SK-N-SH treated with all-trans-retinoic acid at 6 μM for 48 hours (cell line): ENCODE results near the gene QPRT.
"Not testable (repeated sequence)": the region's sequence is repeated elsewhere in the genome, so short reads cannot be mapped to it uniquely, and the experiment has no call there.

ENCODE experiments used
- ATAC-seq: fragments of 200-7000 bp; cut with Tn5 transposase; 3 replicates; pipeline ENCODE4 v1.9.1; 2020; ENCODE audit warnings: mild to moderate bottlenecking, moderate library complexity
- ARNTL ChIP-seq: fragments of 450-650 bp; formaldehyde crosslinking; IDR thresholded peaks from 2 replicates; pipeline ENCODE4 v1.5.0; 2020; ENCODE audit warnings: low read depth, mild to moderate bottlenecking, moderate library complexity, borderline replicate concordance
- BACH2 ChIP-seq: fragments of 250-450 bp; sonication (Bioruptor Pico); IDR thresholded peaks from 2 replicates; pipeline ENCODE4 v1.9.0; 2021; ENCODE audit warnings: mild to moderate bottlenecking, borderline replicate concordance
- CSDC2 ChIP-seq: fragments of 250-450 bp; sonication (Bioruptor Pico); IDR thresholded peaks from 2 replicates; pipeline ENCODE4 v1.5.0; 2020; ENCODE audit warnings: mild to moderate bottlenecking, moderate library complexity
- CSRNP3 ChIP-seq: fragments of 250-450 bp; sonication (Bioruptor Pico); IDR thresholded peaks from 2 replicates; pipeline ENCODE4 v1.5.1; 2021; ENCODE audit warnings: mild to moderate bottlenecking, moderate library complexity
- ESRRG ChIP-seq: fragments of 250-450 bp; sonication (Bioruptor Pico); IDR thresholded peaks from 2 replicates; pipeline ENCODE4 v1.6.1; 2021; ENCODE audit warnings: mild to moderate bottlenecking
- GLIS3 ChIP-seq: fragments of 250-450 bp; sonication (Bioruptor Pico); IDR thresholded peaks from 2 replicates; pipeline ENCODE4 v1.5.0; 2020; ENCODE audit warnings: mild to moderate bottlenecking, moderate library complexity
- ISL1 ChIP-seq: fragments of 250-450 bp; sonication (Bioruptor Pico); IDR thresholded peaks from 2 replicates; pipeline ENCODE4 v2.1.2; 2022; ENCODE audit warnings: mild to moderate bottlenecking, moderate library complexity
- OSR1 ChIP-seq: fragments of 250-450 bp; sonication (Bioruptor Pico); IDR thresholded peaks from 2 replicates; pipeline ENCODE4 v1.8.0; 2022; ENCODE audit warnings: moderate library complexity, mild to moderate bottlenecking, inconsistent platforms
- PPARA ChIP-seq: fragments of 250-450 bp; sonication (Bioruptor Pico); IDR thresholded peaks from 2 replicates; pipeline ENCODE4 v1.5.0; 2020; ENCODE audit warnings: mild to moderate bottlenecking, borderline replicate concordance
- RARB ChIP-seq: fragments of 250-450 bp; sonication (Bioruptor Pico); IDR thresholded peaks from 2 replicates; pipeline ENCODE4 v1.8.0; 2021; ENCODE audit warnings: mild to moderate bottlenecking, moderate library complexity
- SNAI2 ChIP-seq: fragments of 250-450 bp; sonication (Bioruptor Pico); IDR thresholded peaks from 2 replicates; pipeline ENCODE4 v1.5.0; 2020; ENCODE audit warnings: mild to moderate bottlenecking, moderate library complexity
- TCF4 ChIP-seq: fragments of 250-450 bp; sonication (Bioruptor Pico); IDR thresholded peaks from 2 replicates; pipeline ENCODE4 v1.8.0; 2021; ENCODE audit warnings: mild to moderate bottlenecking, moderate library complexity, borderline replicate concordance
- TOX ChIP-seq: fragments of 250-450 bp; sonication (Bioruptor Pico); IDR thresholded peaks from 2 replicates; pipeline ENCODE4 v1.8.0; 2021; ENCODE audit warnings: mild to moderate bottlenecking, moderate library complexity, borderline replicate concordance
- TSHZ2 ChIP-seq: fragments of 250-450 bp; sonication (Bioruptor Pico); IDR thresholded peaks from 2 replicates; pipeline ENCODE4 v1.5.0; 2020; ENCODE audit warnings: mild to moderate bottlenecking, moderate library complexity
- ZC3H10 ChIP-seq: fragments of 250-450 bp; sonication (Bioruptor Pico); IDR thresholded peaks from 2 replicates; pipeline ENCODE4 v1.5.1; 2021; ENCODE audit warnings: mild to moderate bottlenecking, moderate library complexity
- ZFP3 ChIP-seq: fragments of 250-450 bp; sonication (Bioruptor Pico); IDR thresholded peaks from 2 replicates; pipeline ENCODE4 v1.5.0; 2020; ENCODE audit warnings: mild to moderate bottlenecking, moderate library complexity
- ZFP30 ChIP-seq: fragments of 450-650 bp; formaldehyde crosslinking; IDR thresholded peaks from 2 replicates; pipeline ENCODE4 v1.5.0; 2022; ENCODE audit warnings: mild to moderate bottlenecking, moderate library complexity
- ZNF565 ChIP-seq: fragments of 450-650 bp; formaldehyde crosslinking; conservative IDR thresholded peaks from 2 replicates; pipeline ENCODE4 v1.5.0; 2020; ENCODE audit warnings: low read depth, mild to moderate bottlenecking, moderate library complexity
- ZNF70 ChIP-seq: fragments of 450-650 bp; formaldehyde crosslinking; IDR thresholded peaks from 2 replicates; pipeline ENCODE4 v1.5.0; 2020; ENCODE audit warnings: mild to moderate bottlenecking, moderate library complexity
- ZNF8 ChIP-seq: fragments of 450-650 bp; formaldehyde crosslinking; IDR thresholded peaks from 2 replicates; pipeline ENCODE4 v1.5.0; 2020; ENCODE audit warnings: mild to moderate bottlenecking, moderate library complexity
- TF ChIP-seq, protein P1 (sequence below): fragments of 250-450 bp; sonication (Bioruptor Pico); IDR thresholded peaks from 2 replicates; pipeline ENCODE4 v1.8.0; 2021; ENCODE audit warnings: low read depth, mild to moderate bottlenecking, moderate library complexity, borderline replicate concordance
- TF ChIP-seq, protein P2 (sequence below): fragments of 250-450 bp; sonication (Bioruptor Pico); IDR thresholded peaks from 2 replicates; pipeline ENCODE4 v1.8.0; 2020; ENCODE audit warnings: mild to moderate bottlenecking, moderate library complexity, borderline replicate concordance

QPRT gene

DNA sequence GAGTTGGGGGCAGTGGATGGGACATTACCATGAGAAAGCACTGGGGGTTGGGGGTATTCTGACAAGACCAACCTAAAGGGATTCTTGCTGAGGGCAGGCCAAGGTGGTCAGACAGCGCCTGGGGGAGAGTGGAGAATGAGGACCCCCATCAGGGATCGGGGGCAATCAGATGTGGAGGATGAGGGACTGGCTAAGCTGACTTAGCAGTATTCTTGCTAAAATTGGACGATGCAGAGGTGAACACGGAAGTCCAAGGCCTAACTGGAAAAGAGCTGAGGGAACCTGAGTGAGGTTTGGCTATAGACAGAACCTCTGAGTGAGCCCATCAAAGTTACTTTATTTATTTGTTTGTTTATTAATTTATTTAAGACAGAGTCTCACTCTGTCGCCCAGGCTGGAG lies 9.2 kb downstream of the QPRT start:
- ATAC-seq, result no peak

GRCh38 chr16:29689490-29690351 lies 10.7 kb downstream of the QPRT start:
- TF ChIP-seq ZNF8 (CRISPR knock-in tag), result 0 out of 2 replicates have a peak, but pooled peaks have one; percentile 51
- not testable (repeated sequence) for ATAC-seq

More for the DNA sequence above, 9.2 kb downstream of the QPRT start:
- TF ChIP-seq, protein P1, sequence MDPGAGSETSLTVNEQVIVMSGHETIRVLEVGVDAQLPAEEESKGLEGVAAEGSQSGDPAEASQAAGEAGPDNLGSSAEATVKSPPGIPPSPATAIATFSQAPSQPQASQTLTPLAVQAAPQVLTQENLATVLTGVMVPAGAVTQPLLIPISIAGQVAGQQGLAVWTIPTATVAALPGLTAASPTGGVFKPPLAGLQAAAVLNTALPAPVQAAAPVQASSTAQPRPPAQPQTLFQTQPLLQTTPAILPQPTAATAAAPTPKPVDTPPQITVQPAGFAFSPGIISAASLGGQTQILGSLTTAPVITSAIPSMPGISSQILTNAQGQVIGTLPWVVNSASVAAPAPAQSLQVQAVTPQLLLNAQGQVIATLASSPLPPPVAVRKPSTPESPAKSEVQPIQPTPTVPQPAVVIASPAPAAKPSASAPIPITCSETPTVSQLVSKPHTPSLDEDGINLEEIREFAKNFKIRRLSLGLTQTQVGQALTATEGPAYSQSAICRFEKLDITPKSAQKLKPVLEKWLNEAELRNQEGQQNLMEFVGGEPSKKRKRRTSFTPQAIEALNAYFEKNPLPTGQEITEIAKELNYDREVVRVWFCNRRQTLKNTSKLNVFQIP, result no peak
- TF ChIP-seq TSHZ2 (CRISPR knock-in tag) (no peak), ZNF565 (CRISPR knock-in tag) (no peak), SNAI2 (no peak), ZNF8 (CRISPR knock-in tag) (no peak), ZC3H10 (CRISPR knock-in tag) (no peak), ZFP30 (CRISPR knock-in tag) (no peak), ARNTL (CRISPR knock-in tag) (no peak), BACH2 (no peak), ESRRG (no peak), CSDC2 (CRISPR knock-in tag) (no peak), ZNF70 (CRISPR knock-in tag) (no peak), PPARA (CRISPR knock-in tag) (no peak), TOX (CRISPR knock-in tag) (no peak), ISL1 (CRISPR knock-in tag) (no peak), TCF4 (CRISPR knock-in tag) (no peak), OSR1 (CRISPR knock-in tag) (no peak), GLIS3 (CRISPR knock-in tag) (no peak), ZFP3 (CRISPR knock-in tag) (no peak)
- TF ChIP-seq, protein P2, sequence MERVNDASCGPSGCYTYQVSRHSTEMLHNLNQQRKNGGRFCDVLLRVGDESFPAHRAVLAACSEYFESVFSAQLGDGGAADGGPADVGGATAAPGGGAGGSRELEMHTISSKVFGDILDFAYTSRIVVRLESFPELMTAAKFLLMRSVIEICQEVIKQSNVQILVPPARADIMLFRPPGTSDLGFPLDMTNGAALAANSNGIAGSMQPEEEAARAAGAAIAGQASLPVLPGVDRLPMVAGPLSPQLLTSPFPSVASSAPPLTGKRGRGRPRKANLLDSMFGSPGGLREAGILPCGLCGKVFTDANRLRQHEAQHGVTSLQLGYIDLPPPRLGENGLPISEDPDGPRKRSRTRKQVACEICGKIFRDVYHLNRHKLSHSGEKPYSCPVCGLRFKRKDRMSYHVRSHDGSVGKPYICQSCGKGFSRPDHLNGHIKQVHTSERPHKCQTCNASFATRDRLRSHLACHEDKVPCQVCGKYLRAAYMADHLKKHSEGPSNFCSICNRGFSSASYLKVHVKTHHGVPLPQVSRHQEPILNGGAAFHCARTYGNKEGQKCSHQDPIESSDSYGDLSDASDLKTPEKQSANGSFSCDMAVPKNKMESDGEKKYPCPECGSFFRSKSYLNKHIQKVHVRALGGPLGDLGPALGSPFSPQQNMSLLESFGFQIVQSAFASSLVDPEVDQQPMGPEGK (CRISPR knock-in tag), result no peak

- ATAC-seq, result not testable (repeated sequence)
Observed at GRCh38 chr16:29692606-29693005, 13.6 kb downstream of the QPRT start.

GRCh38 chr16:29694384-29695195 lies 15.6 kb downstream of the QPRT start:
- ATAC-seq, result no peak
- TF ChIP-seq ZC3H10 (CRISPR knock-in tag) (no peak), GLIS3 (CRISPR knock-in tag) (no peak), CSRNP3 (CRISPR knock-in tag) (no peak), SNAI2 (no peak), BACH2 (no peak), ZFP30 (CRISPR knock-in tag) (no peak), TSHZ2 (CRISPR knock-in tag) (no peak), ESRRG (no peak), RARB (CRISPR knock-in tag) (no peak), OSR1 (CRISPR knock-in tag) (no peak)
- TF ChIP-seq, protein P2 (CRISPR knock-in tag), result no peak
